HuH-7 (cell line): ENCODE data around the gene CIDEA.

Experiments
- DNase-seq: peaks from one replicate; pipeline ENCODE4 v3.0.0; 2011; ENCODE audit warnings: low spot score

Gene CIDEA

GRCh38 chr18:12274793-12275192 is 20.6 kb downstream of the CIDEA start:
- DNase-seq, result no peak

- DNase-seq, result no peak
Observed at GRCh38 chr18:12276736-12277554, 22.8 kb downstream of the CIDEA start.

- peak; percentile 64 for DNase-seq
Observed at GRCh38 chr18:12278215-12278671, 24.1 kb downstream of the CIDEA start.

- DNase-seq, result peak; percentile 76
Observed at GRCh38 chr18:12278741-12279682, 24.9 kb downstream of the CIDEA start.

DNA sequence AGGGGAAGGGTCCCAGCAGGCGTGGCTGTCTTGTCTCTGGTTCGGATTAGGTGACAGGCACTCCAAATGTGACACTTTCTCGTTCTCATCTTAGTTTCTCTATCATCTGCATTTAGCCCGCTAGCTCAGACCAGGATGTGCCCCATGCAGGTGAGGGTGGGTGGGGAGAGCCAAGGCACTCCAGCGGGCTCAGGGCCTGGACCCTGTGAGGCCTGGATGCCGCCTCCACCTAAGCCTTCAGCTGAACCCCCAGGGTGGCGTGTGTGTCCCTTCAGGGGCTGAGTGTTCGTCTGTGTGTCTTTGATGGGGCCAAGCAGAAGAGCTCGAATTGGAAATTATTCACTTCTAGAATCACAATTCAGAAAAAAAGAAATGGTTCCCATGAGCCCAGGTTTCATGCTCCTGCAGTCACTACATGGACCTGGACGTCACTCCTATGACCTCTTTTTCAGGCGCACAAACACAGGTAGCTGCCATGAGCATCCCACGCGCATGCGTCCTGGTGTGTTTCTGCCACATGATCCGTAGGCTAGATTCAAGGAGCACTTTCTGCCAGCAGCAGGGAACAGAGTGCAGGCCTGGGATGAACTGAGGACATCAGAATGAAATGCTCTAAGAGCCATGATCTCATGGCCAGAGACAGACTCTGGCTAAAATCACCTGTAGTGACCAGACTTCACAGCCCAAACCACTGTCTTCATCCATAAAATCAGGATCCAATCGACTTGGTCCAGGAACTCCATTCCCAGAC is 25.8 kb downstream of the CIDEA start:
- DNase-seq, result no peak

GRCh38 chr18:12281861-12282260 is 27.7 kb downstream of the CIDEA start:
- no peak for DNase-seq

DNA sequence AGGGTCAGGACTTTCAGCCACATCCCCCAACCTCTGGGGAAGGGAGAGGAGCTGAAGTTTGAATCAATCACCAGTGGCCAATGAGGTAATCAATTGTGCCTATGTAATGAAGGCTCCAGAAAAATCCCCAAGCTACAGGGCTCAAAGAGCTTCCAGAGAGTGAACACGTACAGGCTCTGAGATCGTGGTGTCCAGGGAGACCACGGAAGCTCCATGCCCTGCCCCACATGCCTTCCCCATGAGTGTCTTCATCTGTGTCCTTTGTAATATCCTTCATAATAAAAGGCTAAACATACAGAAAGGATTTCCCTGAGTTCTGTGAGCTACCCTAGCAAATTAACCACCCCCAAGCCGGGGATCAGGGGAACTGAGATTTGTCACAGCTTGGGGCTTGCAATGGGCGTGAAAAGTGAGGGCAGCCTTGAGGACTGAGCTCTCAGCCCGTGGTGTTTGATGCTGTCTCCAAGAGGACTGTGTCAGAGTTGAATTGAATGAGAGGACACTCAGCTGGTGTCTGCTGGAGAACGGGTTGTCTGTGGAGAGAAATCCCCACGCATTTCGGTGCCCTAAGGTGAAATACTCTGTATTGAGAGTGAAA is 28.4 kb downstream of the CIDEA start:
- DNase-seq, result no peak

DNA sequence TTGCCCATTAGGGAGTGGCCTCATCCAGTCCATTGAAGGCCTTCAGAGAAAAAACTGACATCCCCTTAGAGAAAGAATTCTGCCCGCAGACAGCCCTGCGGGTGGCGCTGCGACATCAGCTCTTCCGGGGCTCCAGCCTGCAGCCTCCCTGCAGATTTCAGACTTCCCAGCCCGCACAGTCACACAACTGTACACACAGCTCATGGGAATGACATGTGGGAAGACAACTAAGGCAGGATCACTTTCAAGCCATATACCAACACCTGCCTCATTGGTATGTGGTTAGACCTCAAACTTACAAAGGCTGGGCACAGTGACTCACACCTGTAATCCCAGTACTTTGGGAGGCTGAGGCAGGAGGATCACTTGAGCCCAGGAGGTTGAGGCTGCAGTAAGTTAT is 29.1 kb downstream of the CIDEA start:
- peak; percentile 89 for DNase-seq

DNA sequence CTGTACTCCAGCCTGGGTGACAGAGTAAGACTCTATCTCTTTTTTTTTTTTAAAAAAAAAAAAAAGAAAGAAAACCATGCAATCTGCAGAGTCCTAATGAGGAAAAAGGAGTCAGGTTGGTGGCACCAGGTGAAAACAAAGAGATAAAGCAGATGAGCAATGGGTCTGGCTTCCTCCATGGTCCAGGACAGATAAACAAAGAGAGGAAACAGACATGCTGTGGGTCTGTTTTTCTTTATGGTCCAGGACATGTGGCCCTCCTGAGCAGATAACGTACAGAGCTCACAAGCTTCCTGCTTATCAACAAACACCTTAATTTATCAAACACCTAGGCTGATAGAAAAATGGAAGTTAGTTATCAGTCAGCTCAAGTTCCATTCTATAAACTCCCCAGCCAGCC is 29.5 kb downstream of the CIDEA start:
- DNase-seq, result no peak

GRCh38 chr18:12287131-12287681 is 33.0 kb downstream of the CIDEA start:
- DNase-seq, result no peak

GRCh38 chr18:12287684-12288402 is 33.7 kb downstream of the CIDEA start:
- DNase-seq, result peak; percentile 79

GRCh38 chr18:12288403-12288755 is 34.2 kb downstream of the CIDEA start:
- DNase-seq, result no peak

DNA sequence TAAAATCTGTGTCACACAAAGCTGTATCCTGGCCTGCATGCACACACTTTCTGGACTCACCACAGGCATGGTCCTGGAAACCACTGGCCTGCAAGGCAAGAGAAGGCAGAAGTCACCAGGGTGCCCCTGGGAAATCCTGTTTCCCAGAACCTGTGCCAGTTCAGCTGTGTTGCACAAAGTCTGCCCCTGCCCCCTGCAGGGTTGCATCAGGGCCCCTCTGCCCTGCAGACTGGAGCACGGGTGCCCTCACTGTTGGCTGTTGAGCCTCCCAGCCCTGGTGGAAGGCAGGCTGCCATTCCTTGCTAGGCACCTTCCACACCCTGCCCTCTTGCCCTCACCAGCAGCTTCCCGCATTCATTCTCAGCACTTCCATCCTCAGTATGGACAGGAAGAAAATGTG is 35.9 kb downstream of the CIDEA start:
- DNase-seq, result no peak

DNA sequence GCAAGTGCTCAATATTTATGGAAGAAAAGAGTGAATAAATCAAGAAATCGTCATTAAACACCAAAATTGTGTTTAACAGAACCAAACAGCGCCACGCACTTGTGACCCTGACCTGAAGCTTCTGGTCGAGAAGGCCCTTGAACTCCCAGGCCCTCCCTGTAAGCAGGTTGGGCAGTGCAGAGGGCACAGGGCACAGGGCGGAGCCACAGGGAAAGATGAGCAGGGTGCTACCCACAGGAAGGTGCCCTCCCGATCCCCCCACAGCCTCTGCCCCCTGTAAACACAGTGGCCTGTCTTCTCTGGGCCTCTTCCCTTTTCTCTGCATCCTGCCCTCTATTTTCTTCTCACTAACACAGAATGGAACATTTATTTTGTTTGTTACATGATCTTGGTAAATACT is 37.0 kb downstream of the CIDEA start:
- DNase-seq, result no peak

GRCh38 chr18:12291690-12292089 is 37.5 kb downstream of the CIDEA start:
- DNase-seq, result no peak

GRCh38 chr18:12293831-12294230 is 39.7 kb downstream of the CIDEA start:
- DNase-seq, result no peak

DNA sequence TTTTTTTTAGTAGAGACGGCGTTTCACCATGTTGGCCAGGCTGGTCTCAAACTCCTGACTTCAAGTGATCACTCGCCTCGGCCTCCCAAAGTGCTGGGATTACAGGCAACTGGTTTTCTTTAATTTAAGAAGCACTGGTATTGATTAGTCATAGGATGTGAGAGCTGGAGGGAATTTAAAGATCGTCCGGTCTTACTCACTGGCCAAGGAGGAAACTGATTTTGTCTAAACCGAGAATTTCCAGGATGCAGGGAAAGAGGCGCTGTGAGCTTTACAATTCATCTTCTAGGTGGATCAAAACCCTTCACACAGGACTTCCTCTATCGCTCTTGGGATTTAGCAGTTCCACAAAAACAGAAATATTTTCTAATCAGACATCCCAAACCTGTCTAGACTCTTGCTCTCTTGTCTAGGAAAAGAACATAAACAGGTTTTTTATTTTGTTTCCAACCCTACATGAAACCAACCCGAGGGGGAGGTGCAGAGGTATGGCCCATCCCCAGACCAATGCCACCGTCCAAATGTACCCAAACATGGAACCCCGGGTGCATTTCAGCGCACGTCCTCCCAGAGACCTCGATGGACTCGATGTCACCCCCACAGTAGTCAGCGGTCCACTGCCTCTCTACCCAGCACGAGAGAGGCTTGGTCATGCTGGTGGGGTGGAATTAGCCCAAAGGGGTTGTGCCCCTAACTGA is 41.4 kb downstream of the CIDEA start:
- DNase-seq, result no peak

DNA sequence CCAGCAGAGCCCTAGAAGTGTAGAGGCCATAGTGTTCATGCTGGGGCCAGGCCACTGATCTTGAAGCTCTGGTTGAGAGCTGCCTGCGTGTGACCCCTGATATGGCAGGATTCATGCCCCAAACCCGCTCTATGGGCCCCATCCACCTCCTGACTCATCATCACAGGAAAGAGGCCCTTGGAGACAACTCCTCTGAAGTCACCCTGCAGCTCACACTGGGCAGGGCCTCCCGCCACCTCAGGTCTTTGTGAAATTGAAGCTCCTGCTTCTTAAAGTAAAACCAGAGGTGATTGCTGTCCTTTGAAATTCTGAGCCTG is 41.9 kb downstream of the CIDEA start:
- DNase-seq, result no peak

- DNase-seq, result no peak
Observed at GRCh38 chr18:12296457-12296856, 42.3 kb downstream of the CIDEA start.

GRCh38 chr18:12299862-12300261 is 45.7 kb downstream of the CIDEA start:
- DNase-seq, result no peak
